ENCODE results near the gene PPM1M.
"Not testable (repeated sequence)": the region's sequence is repeated elsewhere in the genome, so short reads cannot be mapped to it uniquely, and the experiment has no call there.

The PPM1M gene

GRCh38 chr3:52277972-52278509, 32.5 kb downstream of the PPM1M start:
- DNase-seq (ENCODE audit: low read depth), result peak; percentile 53

GRCh38 chr3:52278510-52279069, 33.0 kb downstream of the PPM1M start, which contains the start of gene WDR82:
WDR82 (minus strand) TSS chr3:52278649; CDS start chr3:52278361, 288 bp downstream.
- DNase-seq (ENCODE audit: low read depth), result peak; percentile 96

- DNase-seq (ENCODE audit: low read depth), result no peak
Observed at GRCh38 chr3:52279596-52279995, 34.0 kb downstream of the PPM1M start.

GRCh38 chr3:52280050-52280461, 34.5 kb downstream of the PPM1M start:
- DNase-seq (ENCODE audit: low read depth), result no peak

- peak; percentile 19 for DNase-seq (ENCODE audit: low read depth)
Observed at GRCh38 chr3:52281981-52282801, 36.6 kb downstream of the PPM1M start.

GRCh38 chr3:52283306-52283705, 37.7 kb downstream of the PPM1M start:
- DNase-seq (ENCODE audit: low read depth), result no peak

GRCh38 chr3:52284051-52284450, 38.5 kb downstream of the PPM1M start:
- not testable (repeated sequence) for DNase-seq (ENCODE audit: low read depth)

GRCh38 chr3:52286777-52287110, 41.2 kb downstream of the PPM1M start:
- no peak for DNase-seq (ENCODE audit: low read depth)

GRCh38 chr3:52288674-52289073, 43.1 kb downstream of the PPM1M start:
- DNase-seq (ENCODE audit: low read depth), result no peak

GRCh38 chr3:52289338-52289746, 43.8 kb downstream of the PPM1M start:
- DNase-seq (ENCODE audit: low read depth), result no peak

- no peak for DNase-seq (ENCODE audit: low read depth)
Observed at GRCh38 chr3:52289747-52290595, 44.4 kb downstream of the PPM1M start.

- DNase-seq (ENCODE audit: low read depth), result no peak
Observed at GRCh38 chr3:52290596-52291507, 45.3 kb downstream of the PPM1M start.

GRCh38 chr3:52291508-52292181, 46.1 kb downstream of the PPM1M start:
- DNase-seq (ENCODE audit: low read depth), result peak; percentile 32

GRCh38 chr3:52292247-52293065, 46.9 kb downstream of the PPM1M start:
- no peak for DNase-seq (ENCODE audit: low read depth)

GRCh38 chr3:52293491-52294319, 48.1 kb downstream of the PPM1M start:
- DNase-seq (ENCODE audit: low read depth), result no peak

GRCh38 chr3:52294320-52295150, 49.0 kb downstream of the PPM1M start:
- DNase-seq (ENCODE audit: low read depth), result no peak

- DNase-seq (ENCODE audit: low read depth), result no peak
Observed at GRCh38 chr3:52295671-52296208, 50.2 kb downstream of the PPM1M start.

Data from activated gamma-delta T cell treated with anti-CD3 and anti-CD28 coated beads, Interleukin-2, amount 50 U/mL, for 16 hours (primary cell).